ENCODE results near the gene VAV2.
"Not testable (repeated sequence)": the region's sequence is repeated elsewhere in the genome, so short reads cannot be mapped to it uniquely, and the experiment has no call there.

Gene VAV2

GRCh38 chr9:133913571-133914369 is 78.4 kb downstream of the VAV2 start:
- no peak for DNase-seq

DNA sequence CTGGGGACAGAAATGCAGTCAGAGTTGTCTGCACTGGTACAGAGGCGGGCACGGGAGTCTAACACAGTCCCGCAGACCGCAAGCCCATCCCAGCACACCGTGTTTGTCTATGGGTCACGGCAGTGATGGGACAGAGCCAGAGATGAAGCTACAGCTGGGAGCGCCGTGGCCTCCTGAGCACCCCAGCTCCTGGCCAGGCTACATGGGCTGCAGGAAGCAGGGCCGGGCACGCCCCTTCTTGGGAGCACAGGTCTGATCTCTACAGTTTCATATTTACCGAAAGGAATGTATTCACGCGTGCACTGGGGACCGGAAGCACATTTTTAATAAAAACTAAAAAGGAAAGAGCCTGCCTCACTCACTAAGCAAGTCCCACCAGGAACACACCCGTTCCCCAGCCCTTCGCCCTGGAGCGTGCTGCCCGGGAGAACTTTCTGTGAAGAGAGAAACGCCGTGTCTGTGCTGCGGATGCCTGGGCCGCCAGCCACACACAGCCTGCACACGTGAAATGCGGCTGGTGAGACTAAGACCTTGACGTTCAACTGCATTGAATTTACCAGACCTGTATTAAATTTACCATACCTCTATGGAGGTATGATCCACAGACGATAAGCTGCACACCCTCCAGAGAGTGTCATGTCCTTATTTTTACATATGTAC is 81.1 kb downstream of the VAV2 start:
- DNase-seq: no peak

DNA sequence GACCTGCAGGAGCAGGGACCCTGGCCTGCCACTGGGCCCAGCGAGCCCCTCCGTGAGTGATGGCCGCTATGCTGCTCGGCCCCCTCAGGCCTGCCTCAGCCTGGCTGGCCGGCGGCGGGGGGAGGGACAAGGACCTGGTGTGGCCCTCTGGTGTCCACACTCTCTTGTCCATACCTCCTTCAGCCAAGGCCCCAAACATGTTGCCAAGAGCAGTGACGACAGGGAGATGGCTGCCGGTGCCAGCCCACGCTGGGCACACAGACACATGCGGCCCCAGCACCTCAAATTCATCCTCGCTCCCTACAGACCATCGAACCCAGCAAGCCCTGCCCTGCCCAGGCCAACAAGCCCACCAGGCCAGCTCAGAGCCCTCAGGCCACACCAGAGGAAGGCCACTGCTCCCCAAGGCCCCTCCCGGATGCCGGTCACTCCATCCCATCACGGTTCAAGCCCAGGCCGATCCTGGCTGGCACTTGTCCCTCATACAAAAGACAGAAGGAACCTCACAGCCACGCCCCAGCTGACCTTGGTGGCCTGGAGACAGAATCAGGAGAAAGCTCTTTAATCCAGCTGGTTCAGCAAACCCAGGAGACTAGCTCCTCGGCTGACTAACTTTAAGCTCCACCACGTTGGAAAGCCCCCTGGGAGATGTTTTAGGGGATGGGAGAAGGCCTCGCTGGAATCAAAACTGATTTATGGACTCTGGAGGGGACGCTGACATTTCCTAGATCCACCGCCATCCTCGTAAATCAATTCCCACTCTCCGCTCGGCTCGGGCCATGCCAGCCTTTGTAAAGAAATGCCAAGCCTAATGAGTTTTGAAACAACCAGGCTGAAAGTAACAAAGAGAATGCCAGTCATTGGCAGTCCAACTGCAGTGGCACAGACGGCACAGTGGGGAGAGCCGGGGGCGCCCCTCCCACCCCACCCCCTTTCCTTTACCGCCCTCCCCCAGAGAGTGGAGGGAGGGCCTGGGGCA is 84.9 kb downstream of the VAV2 start:
- DNase-seq: no peak

DNA sequence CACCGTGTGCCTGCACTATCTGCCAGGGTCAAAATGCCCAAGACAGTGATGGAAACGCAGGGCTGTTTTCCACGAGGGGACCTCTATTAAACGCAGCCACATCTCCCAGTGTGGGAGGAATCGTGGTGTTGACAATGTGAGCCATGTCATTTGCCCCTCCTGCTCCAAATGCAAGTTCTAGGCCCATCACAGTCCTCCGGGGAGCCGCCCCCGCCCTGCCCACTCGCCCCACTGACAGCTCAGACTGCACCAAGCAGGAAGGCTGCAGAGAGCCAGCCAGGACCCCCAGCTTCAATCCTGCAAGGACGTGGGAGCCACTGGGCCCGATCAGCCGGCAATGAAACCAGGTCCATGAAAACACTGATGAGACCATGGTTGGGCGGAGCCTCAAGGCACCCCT is 85.9 kb downstream of the VAV2 start:
- no peak for DNase-seq

DNA sequence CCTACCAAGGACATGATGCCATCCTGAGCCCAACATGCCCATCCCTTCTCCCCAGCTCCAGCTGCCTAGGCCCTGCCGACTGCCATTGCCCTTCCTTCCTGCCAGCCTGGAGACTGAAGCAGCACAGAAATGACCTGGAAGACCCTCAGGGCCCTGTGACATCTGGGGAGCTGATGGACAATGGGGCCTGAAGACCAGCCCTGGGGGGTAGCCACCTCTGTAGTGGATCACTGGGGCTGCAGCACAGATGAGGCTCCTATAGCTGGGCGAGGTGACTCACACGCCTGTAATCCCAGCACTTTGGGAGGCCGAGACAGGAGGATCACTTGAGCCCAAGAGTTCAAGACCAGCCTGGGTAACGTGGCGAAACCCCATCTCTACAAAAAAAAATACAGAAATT is 86.6 kb downstream of the VAV2 start:
- no peak for DNase-seq

GRCh38 chr9:133904346-133905090 is 87.6 kb downstream of the VAV2 start:
- DNase-seq: no peak

DNA sequence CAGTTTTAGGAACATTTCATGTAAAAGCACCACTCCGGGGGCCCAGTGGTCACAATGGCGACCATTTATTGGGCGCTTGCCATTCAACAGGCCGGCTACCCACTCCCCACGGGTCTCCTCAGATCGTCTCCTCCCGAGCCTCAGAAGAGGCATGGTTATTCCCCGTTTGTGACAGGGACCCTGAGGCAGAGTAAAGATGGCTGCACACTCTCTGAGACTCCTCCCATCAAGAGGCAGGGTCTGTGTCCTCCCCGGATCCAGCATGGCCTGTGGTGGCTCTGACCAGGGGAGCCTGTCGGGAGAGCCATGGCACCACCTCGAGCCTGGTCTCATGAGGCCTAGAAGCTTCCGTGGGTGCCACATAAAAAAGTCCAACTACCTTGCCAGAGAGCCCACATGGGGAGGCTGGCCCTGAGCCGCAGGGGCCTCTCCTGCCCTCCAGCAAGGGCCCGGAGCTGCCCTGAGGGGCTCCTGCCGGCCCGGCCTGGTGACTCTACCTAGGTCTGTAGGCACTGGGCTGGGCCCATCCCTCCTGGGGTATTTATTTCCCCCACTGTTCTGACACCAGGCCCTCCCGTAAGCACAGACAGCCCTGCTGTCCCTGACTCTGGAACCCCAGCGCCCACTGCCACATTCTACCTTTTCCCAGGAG is 90.8 kb downstream of the VAV2 start:
- no peak for DNase-seq

DNA sequence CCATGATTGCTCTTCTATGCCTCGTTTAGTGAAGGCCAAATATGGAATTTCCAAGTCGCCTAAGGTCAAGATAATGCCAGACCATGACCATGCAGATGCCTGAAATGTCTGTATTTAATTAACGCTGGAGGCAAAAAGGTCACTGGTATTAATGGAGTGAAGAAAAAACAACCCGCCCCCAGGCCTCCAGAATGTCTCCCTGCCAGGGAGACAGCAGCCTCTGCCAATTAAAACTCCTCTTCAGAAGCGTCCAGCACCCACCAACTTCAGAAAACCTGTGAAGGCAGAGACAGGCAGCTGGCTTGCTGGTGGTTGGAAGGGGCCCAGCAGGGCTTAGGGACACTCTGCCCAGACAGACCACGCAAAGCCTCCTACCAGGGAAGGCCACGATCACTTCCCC is 94.4 kb downstream of the VAV2 start:
- no peak for DNase-seq

DNA sequence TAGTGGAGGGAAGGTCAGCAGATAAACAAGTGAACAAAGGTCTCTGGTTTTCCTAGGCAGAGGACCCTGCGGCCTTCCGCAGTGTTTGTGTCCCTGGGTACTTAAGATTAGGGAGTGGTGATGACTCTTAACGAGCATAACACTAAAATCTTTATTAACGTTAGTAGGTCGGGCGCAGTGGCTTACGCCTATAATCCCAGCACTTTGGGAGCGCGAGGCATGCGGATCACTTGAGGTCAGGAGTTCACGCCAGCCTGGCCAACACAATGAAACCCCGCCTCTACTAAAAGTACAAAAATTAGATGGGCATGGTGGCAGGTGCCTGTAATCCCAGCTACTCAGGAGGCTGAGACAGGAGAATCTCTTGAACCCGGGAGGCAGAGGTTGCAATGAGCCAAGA is 96.1 kb downstream of the VAV2 start:
- not testable (repeated sequence) for DNase-seq

GRCh38 chr9:133895335-133895734 is 96.8 kb downstream of the VAV2 start:
- no peak for DNase-seq

DNA sequence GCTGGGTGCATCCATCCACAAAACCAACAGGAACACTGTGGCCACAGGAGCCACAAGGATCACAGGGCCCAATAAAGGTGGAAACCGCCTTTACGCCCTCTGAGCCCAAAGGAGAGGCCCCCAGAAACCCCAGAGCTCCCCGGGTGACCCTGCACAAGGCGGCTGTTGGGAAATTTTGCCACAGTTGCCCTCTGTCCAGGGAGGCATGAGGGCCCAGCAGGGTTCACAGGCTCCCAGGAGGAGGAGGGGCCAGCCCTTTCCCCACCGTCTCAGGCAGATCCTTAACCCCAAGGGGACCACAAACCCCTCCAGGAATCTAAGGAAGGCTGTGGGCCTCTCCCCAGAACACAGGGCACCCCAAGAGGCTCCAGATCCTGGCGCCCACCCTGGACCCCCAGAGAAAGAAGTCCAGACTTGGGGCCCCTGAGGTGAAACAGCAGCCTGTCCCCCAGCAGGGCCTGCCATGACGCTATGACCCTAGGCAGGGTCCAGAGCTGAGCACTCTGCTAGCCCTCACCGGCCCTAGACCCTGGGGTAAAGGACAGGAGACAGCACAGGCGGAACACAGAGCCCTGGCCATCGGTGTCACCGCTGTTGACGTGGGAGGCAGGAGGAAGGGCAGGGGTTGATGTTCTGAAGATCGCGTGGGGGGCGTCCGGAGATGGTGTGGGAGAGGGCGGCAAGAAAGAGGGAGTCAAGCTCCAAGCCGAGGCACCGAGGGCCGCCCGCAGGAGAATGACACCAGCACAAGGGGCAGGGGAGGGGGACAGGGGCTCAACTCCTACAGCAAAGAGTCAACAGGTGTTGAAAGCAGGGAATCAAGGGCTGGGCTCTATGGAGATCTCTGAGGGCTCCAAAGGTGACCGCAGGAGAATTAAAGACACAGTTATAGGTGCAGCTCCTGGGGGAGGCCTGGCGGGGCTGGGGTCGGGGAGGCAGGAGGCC is 97.5 kb downstream of the VAV2 start:
- no peak for DNase-seq

- no peak for DNase-seq
Observed at GRCh38 chr9:133893191-133893994, 98.7 kb downstream of the VAV2 start.

DNA sequence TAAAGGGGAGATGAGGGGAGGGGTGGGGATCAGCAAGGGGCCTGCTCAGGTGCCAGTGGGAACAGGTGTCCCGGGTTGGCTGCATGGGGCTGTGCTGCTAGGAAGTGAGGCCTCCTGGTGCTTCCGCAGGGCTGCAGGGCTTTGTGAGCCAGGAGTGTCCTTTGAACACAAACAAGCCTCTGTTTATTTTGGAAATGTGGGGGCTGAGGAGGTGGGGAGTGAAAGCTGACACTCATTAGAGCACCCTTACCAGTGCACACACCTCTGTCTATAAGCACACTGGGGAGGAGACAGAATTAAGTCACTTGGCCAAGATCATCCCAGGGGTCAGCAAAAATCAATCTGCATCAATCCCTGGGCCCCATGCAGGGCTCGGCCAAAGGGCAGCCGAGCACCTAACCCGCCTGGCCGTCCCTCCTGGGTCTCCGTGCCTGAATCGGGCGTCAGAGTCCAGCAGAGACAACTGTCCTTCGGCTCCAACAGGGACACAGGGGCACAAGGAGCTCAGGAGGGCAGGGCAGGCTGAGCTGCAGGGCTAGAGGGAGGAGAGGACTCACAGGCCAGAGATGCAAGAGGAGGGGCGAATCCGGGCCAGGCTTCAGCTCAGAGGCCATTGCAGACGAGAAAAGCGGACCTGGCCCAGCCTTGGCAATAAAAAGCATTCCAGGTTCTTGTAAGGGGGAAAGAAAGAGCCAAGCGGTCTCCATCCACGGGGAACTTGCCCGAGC is 99.8 kb downstream of the VAV2 start:
- DNase-seq: no peak

- DNase-seq: no peak
Observed at GRCh38 chr9:133891741-133892140, 100.4 kb downstream of the VAV2 start.

GRCh38 chr9:133890583-133890982 is 101.5 kb downstream of the VAV2 start:
- DNase-seq: no peak

GRCh38 chr9:133889584-133890301 is 102.4 kb downstream of the VAV2 start:
- DNase-seq: no peak

- DNase-seq: no peak
Observed at GRCh38 chr9:133888809-133889491, 103.2 kb downstream of the VAV2 start.
